Ramos (cell line): ENCODE data around the gene RETNLB.

Experiments
- in situ Hi-C: fragments of 300-500 bp; cut with MboI; formaldehyde crosslinking; loops from one replicate; pipeline ENCODE4 v1.14.3; 2022; ENCODE audit warnings: low sequenced_read_pairs; ENCODE audit not compliant: unreplicated experiment

Gene RETNLB, protein sequence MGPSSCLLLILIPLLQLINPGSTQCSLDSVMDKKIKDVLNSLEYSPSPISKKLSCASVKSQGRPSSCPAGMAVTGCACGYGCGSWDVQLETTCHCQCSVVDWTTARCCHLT

DNA sequence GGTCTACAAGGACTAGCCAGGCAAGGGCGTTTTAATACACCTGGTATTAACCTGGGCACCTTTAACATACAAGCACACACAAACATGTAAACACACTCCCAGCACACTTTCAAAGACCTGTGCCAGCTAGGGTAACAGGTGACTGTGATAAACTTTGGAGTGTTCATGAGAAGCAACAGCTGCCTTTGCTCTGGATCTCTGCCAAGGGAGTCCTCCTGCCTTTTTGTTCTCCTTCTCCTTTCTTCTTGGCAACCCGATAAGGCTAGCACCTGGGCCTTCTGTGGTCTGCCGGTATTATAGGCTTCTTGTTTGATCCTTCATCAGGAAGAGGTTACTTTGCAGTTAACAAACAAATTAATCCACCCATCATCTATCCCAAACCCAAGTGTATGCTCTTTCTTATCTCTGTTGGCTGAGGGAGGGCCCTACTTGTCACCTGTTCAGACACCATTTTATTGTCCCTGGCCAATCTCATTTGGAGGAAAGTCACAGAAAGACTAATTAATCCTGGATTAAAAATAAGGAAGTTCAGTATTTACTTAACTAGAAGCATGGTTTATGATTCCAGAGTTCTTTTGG, at the start of gene RETNLB:
Gene RETNLB (minus strand): TSS at position 7 of the 579 bp plus-strand sequence. CDS start 225 bp downstream, outside the sequence.
- in situ Hi-C loops = no loop called here

DNA sequence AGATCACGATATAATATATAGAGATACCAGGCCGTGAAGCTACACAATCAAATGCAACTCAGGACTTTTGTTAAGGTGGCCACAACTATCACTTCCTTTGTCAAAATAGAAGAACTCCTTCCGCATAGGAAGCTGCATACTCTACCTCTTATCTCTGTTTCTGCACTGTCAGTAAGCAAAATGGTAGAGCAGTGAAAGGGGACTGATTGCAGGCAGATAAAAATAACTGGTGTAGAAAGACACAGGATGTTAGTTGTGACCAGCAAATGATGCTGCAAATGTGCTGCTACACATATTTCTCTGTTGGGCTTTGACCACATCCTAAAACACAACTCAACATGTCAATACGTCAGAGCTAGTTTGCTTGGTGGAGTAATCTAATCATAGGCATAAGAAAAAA, 49.1 kb upstream of the RETNLB start:
- in situ Hi-C loops = no loop called here

DNA sequence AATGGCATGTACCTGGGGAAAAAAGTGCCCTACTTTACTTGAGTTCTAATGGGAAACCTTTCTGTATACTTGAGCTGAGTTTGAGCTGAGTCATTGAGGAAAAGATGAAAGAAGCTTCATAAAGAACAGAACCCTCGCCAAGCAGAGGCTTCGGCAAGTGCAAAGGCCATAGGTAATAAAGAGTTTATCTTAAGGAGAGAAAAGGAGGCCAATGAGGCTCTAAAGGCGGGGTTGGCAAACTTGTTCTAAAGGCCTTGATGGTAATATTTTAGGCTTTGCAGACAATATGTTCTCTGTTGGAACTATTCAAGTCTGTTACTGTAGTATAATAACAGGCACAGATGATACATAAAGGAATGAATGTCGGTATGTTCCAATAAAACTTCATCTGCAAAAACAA, 47.8 kb upstream of the RETNLB start:
- in situ Hi-C loops = no loop called here

DNA sequence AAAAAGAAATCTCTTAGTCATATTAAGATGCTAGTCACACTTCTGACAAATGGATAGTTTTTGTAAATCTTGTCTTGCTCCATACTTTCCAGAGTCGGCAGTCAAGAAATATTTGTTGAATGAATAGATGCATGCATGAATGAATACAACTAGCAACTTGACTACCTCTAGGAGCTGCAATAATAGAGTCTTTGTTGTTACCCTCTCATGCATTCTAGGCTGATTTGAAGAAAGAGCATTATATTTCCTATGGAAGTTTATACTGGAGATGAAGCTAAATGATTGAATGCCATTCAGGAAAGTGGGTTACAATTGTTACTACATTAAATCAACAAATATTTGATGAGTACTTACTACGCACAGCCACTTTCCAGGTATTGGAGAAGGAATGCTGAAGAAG, 47.2 kb upstream of the RETNLB start:
- in situ Hi-C loops = no loop called here

DNA sequence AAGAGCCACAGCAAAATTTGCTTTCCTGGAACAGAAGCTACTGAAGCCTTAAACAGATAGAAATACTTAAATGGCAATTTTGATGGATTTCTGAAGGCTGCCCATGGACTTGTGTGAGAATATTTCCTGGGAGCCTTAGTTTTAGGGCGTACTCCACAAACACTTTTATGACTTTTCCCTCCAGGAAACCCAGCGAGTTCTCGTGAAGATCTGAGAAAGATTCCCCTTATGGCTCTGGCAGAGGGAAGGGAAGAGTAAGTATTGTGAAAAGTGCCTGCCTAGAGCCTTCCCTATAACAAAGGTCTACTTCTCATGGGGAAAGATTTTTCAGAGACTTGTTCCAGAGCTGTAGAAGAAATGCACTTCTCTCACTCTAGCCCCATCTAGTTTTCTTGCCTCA, 34.3 kb upstream of the RETNLB start:
- in situ Hi-C loops = no loop called here

DNA sequence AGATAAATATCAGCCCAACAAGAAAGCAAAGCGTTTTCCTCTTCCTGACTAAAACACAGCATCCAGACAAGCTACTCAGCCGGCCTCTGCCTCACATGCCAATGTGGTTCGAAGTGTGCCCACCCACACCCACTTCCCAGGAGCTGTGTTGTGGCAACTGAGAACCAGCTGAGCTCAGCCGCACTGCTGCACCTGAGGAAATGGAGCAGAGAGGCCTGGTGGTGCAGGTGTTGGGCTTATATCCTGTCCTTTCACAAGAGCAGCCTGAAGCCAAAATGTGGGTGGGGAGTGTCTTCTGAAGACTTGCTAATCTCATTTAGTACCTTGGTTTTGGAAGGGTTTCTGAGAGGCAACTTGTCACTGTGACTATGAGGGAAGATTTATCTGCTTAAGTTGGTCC, 23.0 kb upstream of the RETNLB start:
- in situ Hi-C loops = no loop called here

DNA sequence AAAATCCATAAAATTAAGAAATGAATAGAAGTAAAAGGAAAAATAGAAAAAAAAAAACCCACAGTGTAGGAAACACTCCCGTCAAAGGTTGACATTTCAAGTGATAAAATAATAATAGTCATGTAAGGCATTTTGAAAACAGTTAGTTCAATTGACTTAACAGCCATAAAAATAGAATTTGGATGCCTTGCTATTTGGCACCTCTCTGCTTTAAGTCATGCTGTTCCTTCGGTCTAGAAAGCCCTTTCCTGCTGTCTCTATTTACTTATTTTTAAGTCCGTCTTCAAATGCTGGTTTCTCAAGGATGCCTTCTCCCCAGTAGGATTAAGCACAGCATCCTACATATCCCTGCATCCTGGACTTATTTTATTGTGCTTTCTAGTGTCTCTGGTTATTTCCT, 22.3 kb upstream of the RETNLB start:
- in situ Hi-C loops = no loop called here

DNA sequence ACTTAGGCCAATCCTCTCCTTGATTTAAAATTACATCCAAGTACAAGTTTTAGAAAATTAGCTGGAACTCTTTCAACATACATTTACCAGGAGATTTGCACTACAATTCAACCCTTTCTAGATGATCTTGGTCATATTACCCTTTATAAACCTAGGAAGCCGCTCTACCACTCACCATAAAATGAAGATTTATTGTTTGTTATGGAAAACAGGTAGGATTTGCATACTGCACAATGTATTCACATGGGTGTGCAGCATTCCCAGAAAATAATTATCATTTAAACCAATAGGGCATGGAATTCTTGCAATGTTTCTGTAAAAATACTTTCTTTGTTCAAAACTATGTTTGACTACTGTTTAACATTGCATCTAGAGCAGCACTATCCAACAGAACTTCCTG, 18.4 kb upstream of the RETNLB start:
- in situ Hi-C loops = no loop called here

DNA sequence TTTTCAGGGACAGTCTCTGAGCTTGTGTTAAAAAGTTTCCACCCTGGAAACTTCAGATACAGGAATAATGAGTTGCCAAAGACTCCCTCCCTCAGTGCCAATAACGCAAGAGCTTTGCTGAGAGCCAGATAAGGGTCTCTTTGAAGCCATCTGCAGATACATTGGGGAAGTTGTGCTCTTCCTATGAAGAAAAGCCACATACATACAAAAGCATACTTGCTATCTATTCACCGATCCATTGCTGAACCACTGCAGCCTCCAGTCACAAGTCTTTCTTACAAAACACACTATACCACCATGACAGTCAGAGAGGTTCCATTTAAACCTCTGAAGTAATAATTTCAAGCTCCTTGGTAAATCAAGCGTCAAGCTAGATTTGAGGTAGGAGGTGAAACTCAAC, 10.0 kb upstream of the RETNLB start:
- in situ Hi-C loops = no loop called here

DNA sequence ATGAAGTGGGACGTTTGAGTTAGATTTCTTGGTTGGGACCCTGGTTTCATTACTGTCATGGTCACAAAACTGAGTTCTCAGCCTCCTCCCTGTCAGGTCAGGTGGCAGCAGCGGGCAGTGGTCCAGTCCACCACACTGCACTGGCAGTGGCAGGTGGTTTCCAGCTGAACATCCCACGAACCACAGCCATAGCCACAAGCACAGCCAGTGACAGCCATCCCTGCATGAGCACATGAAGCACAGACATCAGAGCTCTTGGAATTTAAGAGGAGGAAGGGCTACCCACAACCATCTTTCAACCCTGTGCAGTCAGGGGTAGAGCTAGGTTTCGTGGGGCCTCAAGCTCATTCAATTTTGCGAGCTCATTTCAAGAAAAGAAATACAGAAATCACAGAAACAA, 1.5 kb downstream of the RETNLB start:
- in situ Hi-C loops = no loop called here

DNA sequence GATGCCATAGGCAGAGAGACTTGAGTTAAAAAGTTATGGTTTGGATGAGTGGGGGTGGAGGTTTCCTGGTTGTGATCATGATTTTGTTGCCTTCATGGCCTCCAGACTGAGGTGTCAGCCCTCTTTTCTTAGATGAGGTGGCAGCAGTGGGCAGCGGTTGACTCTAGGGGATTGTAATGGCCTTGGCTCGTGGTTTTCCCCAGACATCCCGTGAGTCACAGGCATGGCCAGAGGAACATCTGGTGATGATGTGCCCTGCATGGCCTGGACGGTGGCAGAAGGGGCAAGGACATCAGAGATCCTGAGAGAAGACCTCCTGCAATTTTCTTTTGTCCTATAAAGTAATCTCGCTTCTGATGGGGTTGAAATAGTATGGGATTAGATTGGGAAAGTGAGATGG, 12.4 kb downstream of the RETNLB start:
- in situ Hi-C loops = no loop called here

DNA sequence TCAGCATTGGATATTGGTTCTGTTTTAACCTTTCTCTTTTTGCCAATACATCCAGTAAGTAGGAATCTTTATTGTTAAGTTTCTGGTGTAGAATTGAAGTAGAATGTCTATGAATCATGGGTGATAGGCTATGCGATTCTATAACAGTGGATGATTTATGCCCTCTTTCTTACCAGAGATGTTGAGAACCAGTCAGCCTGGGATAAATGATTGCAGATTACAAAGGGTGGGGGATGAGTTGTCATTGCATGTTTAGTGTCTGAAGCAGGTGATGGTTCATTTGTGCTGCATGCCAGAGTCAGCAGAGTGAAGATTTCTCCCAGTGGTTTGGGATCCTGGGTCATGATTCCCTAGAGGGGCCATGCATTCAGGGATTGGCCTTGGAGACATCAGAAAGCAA, 14.3 kb downstream of the RETNLB start:
- in situ Hi-C loops = no loop called here

DNA sequence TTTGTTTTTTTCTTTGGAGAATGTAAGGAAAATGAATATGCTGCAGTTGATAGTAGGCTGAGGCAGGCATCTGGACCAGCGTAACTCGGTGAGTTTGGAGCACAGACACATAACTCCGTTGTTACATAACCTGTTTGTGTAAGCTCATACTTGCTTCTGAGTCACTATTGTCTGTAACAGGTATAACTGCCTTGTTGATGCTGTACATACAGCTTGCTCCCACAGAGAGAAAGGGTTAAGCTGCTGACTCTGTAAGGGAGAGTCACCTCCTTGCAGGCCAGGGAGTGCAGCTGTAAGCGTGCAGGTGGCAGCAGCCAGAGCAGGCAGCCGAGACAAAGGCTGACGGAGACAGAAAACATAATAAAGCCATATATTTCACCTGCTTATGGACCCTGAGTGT, 20.4 kb downstream of the RETNLB start:
- in situ Hi-C loops = no loop called here

DNA sequence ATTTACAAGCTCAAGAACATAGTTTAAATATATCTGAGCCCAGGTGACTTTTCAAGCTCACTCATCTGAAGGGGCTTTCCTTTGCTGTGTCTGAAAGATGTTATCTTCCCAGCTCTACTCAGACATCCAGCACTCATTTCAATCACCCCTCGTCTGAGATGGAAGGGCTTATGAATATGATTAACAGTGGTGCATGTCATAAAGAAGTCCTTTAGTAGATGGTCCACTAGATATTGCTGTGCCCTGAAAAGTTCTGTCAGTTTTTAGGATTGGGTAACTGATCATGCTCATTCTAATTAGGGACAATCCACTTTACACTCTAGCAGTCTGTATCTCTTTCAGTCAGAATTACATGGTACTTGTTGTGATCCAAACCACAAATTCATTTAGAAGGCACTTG, 28.3 kb downstream of the RETNLB start:
- in situ Hi-C loops = no loop called here

DNA sequence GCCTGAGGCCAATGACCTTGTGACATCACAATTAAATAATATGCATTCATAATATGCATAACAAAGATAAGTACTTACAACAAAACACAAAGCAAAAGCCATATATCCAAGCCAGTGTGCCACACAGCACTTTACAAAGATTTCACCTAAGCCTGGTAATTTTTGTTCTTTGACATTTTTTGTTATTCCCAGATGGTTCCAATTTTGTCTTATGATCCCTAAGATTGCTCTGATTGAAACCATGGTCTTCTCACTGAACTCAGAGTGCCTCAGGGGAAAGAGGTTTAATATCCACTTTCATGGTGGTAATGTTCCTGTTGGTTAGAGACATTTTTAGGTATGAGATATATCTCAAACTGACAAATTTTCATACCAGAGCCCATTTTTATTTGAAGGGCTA, 29.1 kb downstream of the RETNLB start:
- in situ Hi-C loops = no loop called here

DNA sequence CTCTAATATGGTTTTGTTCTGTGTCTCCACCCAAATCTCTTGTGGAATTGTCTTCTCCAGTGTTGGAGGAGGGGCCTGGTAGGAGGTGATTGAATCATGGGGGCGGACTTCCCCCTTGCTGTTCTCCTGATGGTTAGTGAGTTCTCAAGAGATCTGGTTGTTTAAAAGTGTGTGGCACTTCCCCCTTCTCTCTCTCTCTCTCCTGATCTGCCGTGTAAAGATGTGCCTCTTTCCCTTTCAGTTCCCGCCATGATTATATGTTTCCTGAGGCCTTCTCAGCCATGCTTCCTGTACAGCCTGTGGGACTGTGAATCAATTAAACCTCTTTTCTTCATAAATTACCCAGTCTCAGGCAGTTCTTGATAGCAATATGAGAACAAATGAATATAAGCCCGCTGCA, 33.1 kb downstream of the RETNLB start:
- in situ Hi-C loops = no loop called here

DNA sequence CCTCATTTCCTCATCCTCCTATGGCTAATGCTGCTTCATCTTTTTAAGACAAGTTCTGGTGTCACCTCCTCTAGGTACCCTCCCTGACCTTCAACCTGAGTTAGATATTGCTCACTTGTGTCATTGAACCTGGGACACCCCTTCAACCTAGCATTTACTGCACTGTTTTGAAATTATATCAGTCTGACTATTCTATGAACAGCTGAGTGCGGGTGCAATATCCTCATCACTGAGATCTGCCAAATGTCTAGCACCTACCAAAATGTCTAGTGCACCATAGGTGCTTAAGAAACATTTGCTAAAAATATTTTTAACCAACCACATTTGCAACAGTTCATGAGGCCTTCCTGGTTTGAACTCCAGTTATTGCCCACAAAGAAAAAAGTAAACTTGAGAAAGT, 34.5 kb downstream of the RETNLB start:
- in situ Hi-C loops = no loop called here

DNA sequence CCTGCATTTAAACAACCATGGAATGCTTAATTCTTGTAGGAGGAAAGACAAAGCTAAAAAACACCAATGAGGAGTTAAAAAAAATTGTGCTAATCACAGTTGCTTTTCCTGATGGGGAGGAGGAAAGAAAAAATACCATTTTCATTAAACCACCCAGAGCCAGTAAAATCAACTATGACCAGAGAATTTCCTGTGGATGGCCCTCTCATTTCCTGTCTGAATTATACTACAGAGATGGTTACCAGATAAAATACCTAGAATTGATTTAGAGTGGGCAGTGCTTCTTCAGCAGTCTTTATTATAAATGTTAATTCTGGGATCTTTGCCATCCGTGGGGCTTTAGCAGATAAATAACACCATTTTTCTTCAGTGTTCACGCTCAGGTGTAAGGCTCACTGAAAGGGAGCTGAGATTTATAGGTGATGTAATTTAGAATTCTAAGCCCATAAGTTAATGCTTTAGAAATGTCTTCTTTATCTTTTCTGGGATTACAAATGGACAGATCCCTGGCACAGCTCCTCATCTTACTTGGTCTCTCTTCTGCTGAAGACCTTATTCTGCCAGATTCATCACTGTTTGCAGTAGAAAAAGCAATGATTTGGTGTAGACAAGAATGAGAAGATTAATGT, 37.9 kb downstream of the RETNLB start:
- in situ Hi-C loops = no loop called here

DNA sequence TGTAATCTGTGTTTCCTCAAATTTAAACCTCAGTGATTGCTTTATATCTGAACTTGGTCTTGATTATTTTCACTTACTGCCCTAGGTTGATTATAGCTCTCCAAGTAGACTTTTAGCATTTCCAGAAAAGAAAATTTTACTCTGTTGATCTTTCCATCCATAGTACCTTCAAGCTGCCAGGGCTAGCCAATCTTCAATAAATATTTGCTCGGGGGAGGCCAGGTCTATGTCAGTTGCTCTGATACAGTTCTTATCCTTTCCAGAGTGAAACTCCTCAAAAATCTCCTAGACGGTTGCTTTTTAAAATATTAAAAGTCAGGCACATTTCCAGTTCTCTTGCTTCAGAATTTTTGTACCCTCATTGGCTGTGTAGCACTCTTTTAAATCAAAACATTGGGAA, 38.8 kb downstream of the RETNLB start:
- in situ Hi-C loops = no loop called here

DNA sequence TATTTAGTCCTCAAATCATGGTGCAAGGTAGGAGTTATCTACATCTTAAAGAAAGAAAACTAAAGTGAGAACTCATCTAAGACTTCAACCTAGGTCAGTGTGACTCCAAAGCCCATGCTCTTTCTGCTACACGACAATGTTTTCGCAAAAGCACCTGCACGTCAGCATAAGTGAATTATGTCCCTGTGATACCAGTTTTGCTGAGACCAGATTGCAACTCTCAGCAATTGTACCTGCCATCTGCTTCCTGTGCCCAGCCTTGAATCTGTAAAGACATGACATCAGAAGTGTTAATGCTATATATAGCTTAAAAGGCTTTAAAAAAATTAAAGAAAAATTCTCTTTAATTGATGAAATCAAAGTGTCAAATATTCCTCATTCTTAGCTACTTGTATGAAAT, 43.4 kb downstream of the RETNLB start:
- in situ Hi-C loops = no loop called here

DNA sequence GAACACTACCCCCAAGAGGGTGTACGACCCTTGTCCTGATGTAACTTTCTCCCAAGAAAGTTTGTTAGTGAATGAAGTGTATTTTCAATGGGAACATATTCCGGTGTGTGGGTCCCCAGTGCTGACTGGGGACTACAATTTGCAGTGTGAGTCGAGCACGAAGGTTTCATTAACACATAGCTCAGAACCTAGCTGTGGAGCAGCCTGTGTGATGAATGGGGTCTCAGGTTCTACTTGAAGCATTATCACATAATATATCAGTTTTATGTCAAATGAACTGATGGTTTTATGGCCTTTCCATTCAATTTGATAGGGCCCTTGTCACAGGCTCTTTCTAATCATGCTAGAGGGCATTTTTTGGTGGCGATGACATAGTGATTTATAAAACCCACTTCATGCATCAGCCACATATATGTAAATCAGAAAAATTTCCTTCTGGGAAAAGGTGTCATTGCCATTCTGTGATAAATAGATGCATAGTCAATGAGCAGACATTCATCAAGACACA, 44.1 kb downstream of the RETNLB start:
- in situ Hi-C loops = no loop called here
